Left ventricle myocardium inferior (tissue), 1 donor: ENCODE measurements around the gene LMF1. TPM values are rescaled to one million over a fixed set of nuclear protein-coding genes. Genes with fewer than 3 reads are reported as not detected.

Experiments used
- DNase-seq: peaks from one replicate; pipeline ENCODE4 v3.0.0-alpha.2; 2020
- H3K27ac ChIP-seq: fragments of 200-600 bp; replicated peaks from 2 replicates; pipeline ENCODE4 v1.8.0; 2021
- H3K27me3 ChIP-seq: fragments of 200-600 bp; 2 replicates; pipeline ENCODE4 v1.8.0; 2021; ENCODE audit warnings: low read depth
- H3K36me3 ChIP-seq: fragments of 200-600 bp; 2 replicates; pipeline ENCODE4 v1.8.0; 2021
- H3K4me1 ChIP-seq: fragments of 200-600 bp; 2 replicates; pipeline ENCODE4 v1.8.0; 2021
- H3K4me3 ChIP-seq: fragments of 200-600 bp; 2 replicates; pipeline ENCODE4 v1.8.0; 2021; ENCODE audit warnings: mild to moderate bottlenecking, moderate library complexity
- H3K9me3 ChIP-seq: fragments of 200-600 bp; replicated peaks from 2 replicates; pipeline ENCODE4 v1.8.0; 2021
- intact Hi-C: fragments of 100-400 bp; cut with micrococcal nuclease; formaldehyde crosslinking; loops from one replicate; pipeline ENCODE4 v1.11.0; 2022
- total RNA-seq: library from RNA; stranded (reverse); fragmentation: NEBNext Ultra II Directional; extraction: Animal tissue kit (Norgen Biotek cat#: 25700); gene quantifications from one replicate; pipeline ENCODE4 v1.2.1, GENCODE V29; 2021
- TF ChIP-seq, protein P1 (sequence below): fragments of 200-600 bp; IDR thresholded peaks from 2 replicates; pipeline ENCODE4 v1.8.0; 2021; ENCODE audit warnings: antibody characterized with exemption, mild to moderate bottlenecking, borderline replicate concordance
- donor health status: DM: no; HTN: yes; CAD: no; lungs with severe emphysema.

The LMF1 gene
- total RNA-seq, 1 donor from 2014 or later = 6.6 TPM

GRCh38 chr16:874366-875181 is 96.2 kb downstream of the LMF1 start:
- no peaks in the 10 kb centered on the region for H3K9me3 ChIP-seq
- no peak overlapping the region for H3K4me3 ChIP-seq
- peak; percentile 5 for DNase-seq
- no peak overlapping the region for H3K27ac ChIP-seq
- intact Hi-C loops = no loop called here
- H3K36me3 ChIP-seq = peaks cover 21% of the 10 kb centered on the region
- no peaks in the 10 kb centered on the region for H3K27me3 ChIP-seq
- TF ChIP-seq, protein P1, sequence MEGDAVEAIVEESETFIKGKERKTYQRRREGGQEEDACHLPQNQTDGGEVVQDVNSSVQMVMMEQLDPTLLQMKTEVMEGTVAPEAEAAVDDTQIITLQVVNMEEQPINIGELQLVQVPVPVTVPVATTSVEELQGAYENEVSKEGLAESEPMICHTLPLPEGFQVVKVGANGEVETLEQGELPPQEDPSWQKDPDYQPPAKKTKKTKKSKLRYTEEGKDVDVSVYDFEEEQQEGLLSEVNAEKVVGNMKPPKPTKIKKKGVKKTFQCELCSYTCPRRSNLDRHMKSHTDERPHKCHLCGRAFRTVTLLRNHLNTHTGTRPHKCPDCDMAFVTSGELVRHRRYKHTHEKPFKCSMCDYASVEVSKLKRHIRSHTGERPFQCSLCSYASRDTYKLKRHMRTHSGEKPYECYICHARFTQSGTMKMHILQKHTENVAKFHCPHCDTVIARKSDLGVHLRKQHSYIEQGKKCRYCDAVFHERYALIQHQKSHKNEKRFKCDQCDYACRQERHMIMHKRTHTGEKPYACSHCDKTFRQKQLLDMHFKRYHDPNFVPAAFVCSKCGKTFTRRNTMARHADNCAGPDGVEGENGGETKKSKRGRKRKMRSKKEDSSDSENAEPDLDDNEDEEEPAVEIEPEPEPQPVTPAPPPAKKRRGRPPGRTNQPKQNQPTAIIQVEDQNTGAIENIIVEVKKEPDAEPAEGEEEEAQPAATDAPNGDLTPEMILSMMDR = no peak
- no peaks in the 10 kb centered on the region for H3K4me1 ChIP-seq

DNA sequence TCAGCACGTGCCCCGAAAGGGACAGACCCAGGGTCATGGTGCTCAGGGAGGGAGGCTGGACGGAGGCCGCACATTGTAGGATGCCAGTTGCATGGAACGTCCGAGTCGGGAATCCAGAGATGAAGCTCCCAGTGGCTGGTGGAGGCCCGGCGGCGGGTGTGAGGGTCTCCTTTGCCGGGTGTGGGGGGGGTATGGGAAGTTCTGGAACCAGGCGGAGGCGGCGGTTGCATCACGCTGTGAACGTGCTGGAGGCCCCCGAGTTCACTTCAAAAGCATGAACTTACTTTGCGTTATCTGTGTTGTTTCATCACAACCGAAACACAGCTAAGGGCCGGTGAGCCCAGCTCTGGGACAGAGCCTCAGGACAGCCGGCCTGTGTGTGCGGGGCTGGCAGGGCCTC is 96.9 kb downstream of the LMF1 start:
- no peaks in the 10 kb centered on the region for H3K4me1 ChIP-seq
- H3K27ac ChIP-seq = no peak overlapping the region
- peaks cover 27% of the 10 kb centered on the region for H3K36me3 ChIP-seq
- no peaks in the 10 kb centered on the region for H3K9me3 ChIP-seq
- TF ChIP-seq, protein P1 = no peak
- H3K27me3 ChIP-seq = no peaks in the 10 kb centered on the region
- peak; percentile 10 for DNase-seq
- intact Hi-C loops = no loop called here
- no peak overlapping the region for H3K4me3 ChIP-seq

DNA sequence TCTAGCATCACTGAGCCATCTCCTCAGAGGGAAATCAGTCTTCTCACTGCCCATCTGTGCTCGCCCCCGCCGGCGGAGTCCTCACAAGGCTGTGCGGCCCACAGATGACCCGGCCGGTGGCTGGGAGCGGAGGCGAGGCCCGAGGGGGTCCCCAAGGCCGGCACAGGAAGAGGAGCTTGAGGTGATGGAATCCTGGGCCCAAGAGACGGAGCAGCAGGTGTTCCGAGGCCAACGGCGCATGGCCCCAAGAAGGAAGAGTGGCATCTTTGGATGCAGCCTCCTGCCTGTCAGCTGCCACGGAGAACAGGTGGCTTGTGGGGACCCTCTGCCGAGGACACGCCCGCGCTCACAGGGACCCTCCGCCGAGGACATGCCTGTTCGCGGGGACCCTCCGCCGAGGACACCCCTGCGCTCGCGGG is 97.5 kb downstream of the LMF1 start:
- peaks cover 32% of the 10 kb centered on the region for H3K36me3 ChIP-seq

DNA sequence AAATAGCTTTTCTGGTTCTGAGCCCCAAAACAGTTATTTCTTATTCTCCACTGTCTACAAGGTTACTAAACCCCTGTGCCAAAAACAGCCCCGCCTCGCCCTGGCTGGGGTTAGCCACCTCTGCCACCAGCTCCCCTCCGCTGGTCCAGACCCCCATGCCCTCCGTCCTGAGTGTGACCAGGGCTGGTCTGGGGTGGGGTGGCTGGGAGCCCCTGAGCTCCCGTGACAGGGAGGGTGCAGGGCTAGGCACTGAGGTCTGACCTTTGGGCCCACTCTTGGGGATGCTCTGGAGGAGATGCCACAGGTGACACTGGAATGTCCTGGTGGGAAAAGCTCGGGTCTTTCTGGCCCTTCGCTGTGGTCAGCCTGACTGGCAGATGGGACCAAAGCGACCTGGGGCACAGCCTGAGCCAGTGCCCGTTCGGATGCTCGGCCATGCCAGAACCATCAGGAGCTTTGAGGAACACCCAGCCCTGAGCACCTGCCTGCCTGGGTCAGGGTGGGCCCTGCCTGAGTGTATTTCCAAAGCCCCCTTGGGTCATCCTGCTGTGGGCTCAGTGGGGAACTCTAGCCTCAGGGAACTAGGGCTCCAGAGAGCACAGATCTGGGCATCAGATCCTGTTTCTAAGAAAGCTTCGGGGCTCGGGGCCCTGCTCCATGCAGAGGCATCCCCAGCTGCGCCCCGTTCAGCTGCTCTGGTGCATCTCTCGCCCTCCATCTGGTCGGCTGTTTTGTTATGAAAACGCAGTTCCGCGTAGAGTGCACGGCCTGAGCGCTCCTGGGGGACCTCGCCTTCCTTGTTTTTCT is 98.1 kb downstream of the LMF1 start:
- Histone ChIP-seq H3K27me3 (no peaks in the 10 kb centered on the region), H3K4me3 (no peak overlapping the region), H3K9me3 (no peaks in the 10 kb centered on the region), H3K36me3 (peaks cover 34% of the 10 kb centered on the region), H3K27ac (no peak overlapping the region), H3K4me1 (no peaks in the 10 kb centered on the region)
- DNase-seq = peak; percentile 7
- TF ChIP-seq, protein P1 = no peak
- intact Hi-C loops = no loop called here

More for the DNA sequence above, 97.5 kb downstream of the LMF1 start:
- DNase-seq = peak; percentile 12
- Histone ChIP-seq H3K27ac (no peak overlapping the region), H3K4me1 (no peaks in the 10 kb centered on the region), H3K27me3 (no peaks in the 10 kb centered on the region), H3K9me3 (no peaks in the 10 kb centered on the region), H3K4me3 (no peak overlapping the region)
- TF ChIP-seq, protein P1 = no peak
- intact Hi-C loops = no loop called here

DNA sequence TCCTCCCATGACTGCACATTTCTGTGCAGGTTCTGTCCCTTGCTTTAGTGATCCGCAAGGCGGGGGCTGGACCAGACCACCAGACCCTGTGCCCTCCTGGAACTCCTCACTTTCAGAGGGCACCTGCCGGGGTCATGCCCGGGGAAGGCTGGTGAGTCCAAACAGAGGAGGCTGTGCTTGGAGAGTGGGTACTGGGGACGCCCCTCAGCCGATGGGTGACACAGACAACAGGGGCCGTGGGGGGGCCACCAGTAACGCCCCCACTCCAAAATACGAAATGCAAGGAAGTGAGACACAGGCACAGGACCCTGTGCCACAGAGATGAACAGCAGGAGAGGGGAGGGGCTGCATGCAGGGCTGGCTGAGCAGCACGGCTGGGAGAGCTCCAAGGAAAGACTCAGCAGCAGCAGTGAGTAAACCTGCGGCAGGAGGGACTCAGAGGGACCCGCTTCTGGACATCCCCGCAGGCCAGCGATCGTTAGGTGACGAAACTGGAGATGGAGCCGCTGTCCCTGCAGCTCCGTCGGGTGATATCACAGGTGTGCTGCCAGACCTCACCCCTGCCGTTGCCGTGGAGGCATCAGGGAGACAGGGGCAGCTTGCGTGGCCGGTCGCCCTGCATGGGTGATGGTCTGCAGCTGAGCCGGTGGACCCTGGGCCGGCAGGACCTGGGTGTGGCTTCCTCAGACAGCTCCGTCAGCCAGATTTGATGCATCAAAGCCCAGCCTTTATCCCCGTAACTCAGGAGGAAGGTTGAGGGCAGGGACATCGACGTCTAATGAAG is 99.0 kb downstream of the LMF1 start:
- Histone ChIP-seq H3K9me3 (no peaks in the 10 kb centered on the region), H3K4me1 (no peaks in the 10 kb centered on the region), H3K27ac (no peak overlapping the region), H3K36me3 (peaks cover 42% of the 10 kb centered on the region), H3K27me3 (no peaks in the 10 kb centered on the region), H3K4me3 (no peak overlapping the region)
- DNase-seq = peak; percentile 7
- TF ChIP-seq, protein P1 = no peak
- intact Hi-C loops = no loop called here
